T-cell (primary cell): Measurements from ENCODE around the gene TMEM150C. TPM values are rescaled to one million over a fixed set of nuclear protein-coding genes. Genes with fewer than 3 reads are reported as not detected.
"Not testable (repeated sequence)": the region's sequence is repeated elsewhere in the genome, so short reads cannot be mapped to it uniquely, and the experiment has no call there.

ENCODE experiments used
- ATAC-seq, 4 experiments: fragments of 200-7000 bp in 3 of 4; fragments of 150-1000 bp in 1 of 4; cut with Tn5 transposase; replicated peaks in 1 of 4; 1 replicate in 3 of 4; 2 replicates in 1 of 4; pipeline ENCODE4 v1.10.0; 2021; ENCODE audit warnings: moderate library complexity in 3 of 4, mild to moderate bottlenecking in 2 of 4, moderate number of reproducible peaks in 1 of 4
- CTCF ChIA-PET, 2 donors: fragments of 300-600 bp; sonication (Branson Sonifier 250); formaldehyde crosslinking; loops; one replicate each; lab custom pipeline; 2022; ENCODE audit warnings: antibody characterized with exemption in 2 of 2; lab: Charles Lee
- POLR2A ChIA-PET, 2 donors: fragments of 300-600 bp; sonication (Branson Sonifier 250); formaldehyde crosslinking; loops; one replicate each; lab custom pipeline; 2022; ENCODE audit warnings: antibody characterized with exemption in 2 of 2; lab: Charles Lee
- DNase-seq, 35 experiments: peaks; one replicate each; pipeline versions ENCODE4 v3.0.0 to v3.0.0-alpha.2; 2013 to 2023
- H3K27ac ChIP-seq: one replicate; pipeline ENCODE4 v1.5.1; 2013; ENCODE audit warnings: low read length
- H3K27me3 ChIP-seq, 2 experiments: replicated peaks in 1 of 2; 1 replicate in 1 of 2; 2 replicates in 1 of 2; pipeline versions ENCODE4 v1.6.1 to v1.7.0; 2013; ENCODE audit warnings: low read length in 1 of 2, mixed read lengths in 1 of 2; ENCODE audit not compliant: control insufficient read depth in 2 of 2, insufficient read depth in 2 of 2; ENCODE audit errors: extremely low read depth in 1 of 2
- H3K36me3 ChIP-seq, 2 donors: 1 replicate in 1 of 2; 2 replicates in 1 of 2; pipeline versions ENCODE4 v1.6.1 to v1.7.0; 2013; ENCODE audit warnings: low read length in 1 of 2; ENCODE audit not compliant: control insufficient read depth in 2 of 2, insufficient read depth in 1 of 2; ENCODE audit errors: extremely low read depth in 1 of 2
- H3K4me1 ChIP-seq, 2 experiments: 1 replicate in 1 of 2; 2 replicates in 1 of 2; pipeline versions ENCODE4 v1.6.1 to v1.7.0; 2013; ENCODE audit warnings: low read length in 2 of 2, mixed read lengths in 1 of 2; ENCODE audit not compliant: insufficient read depth in 2 of 2, control insufficient read depth in 1 of 2; ENCODE audit errors: extremely low read depth in 1 of 2
- H3K4me3 ChIP-seq, 2 donors: 1 replicate in 1 of 2; 2 replicates in 1 of 2; pipeline versions ENCODE4 v1.5.1 to v1.7.0; 2013; ENCODE audit warnings: mild to moderate bottlenecking in 2 of 2, low read length in 1 of 2, moderate library complexity in 1 of 2; ENCODE audit not compliant: control insufficient read depth in 1 of 2; ENCODE audit errors: extremely low read depth in 1 of 2
- H3K9me3 ChIP-seq: 2 replicates; pipeline ENCODE4 v1.7.0; 2013
- H3K27ac Mint-ChIP-seq, 2 donors: one replicate each; pipeline ENCODE4 v1.8.0; 2020 to 2021; ENCODE audit warnings: mild to moderate bottlenecking in 2 of 2, mixed read lengths in 2 of 2
- H3K27me3 Mint-ChIP-seq, 2 donors: one replicate each; pipeline ENCODE4 v1.8.0; 2021 to 2022; ENCODE audit warnings: mixed read lengths in 2 of 2
- H3K36me3 Mint-ChIP-seq: one replicate; pipeline ENCODE4 v1.8.0; 2021; ENCODE audit warnings: mixed read lengths
- H3K4me1 Mint-ChIP-seq, 3 donors: one replicate each; pipeline ENCODE4 v1.8.0; 2020 to 2022; ENCODE audit warnings: mixed read lengths in 3 of 3, mild to moderate bottlenecking in 1 of 3
- H3K4me3 Mint-ChIP-seq, 3 donors: one replicate each; pipeline ENCODE4 v1.8.0; 2020 to 2022; ENCODE audit warnings: mild to moderate bottlenecking in 3 of 3, mixed read lengths in 3 of 3, moderate library complexity in 3 of 3
- H3K9me3 Mint-ChIP-seq, 3 donors: one replicate each; pipeline ENCODE4 v1.8.0; 2020 to 2022; ENCODE audit warnings: mixed read lengths in 3 of 3
- WGBS: methylation state at CpG from one replicate; pipeline ENCODE4 v1.1.5; 2013; ENCODE audit warnings: missing lambda C conversion rate; ENCODE audit not compliant: insufficient coverage; 5-methylcytosine and 5-hydroxymethylcytosine counted together
- total RNA-seq, 35 experiments: library from RNA in 6 of 35; stranded (reverse) in 6 of 35; fragments of 120-200 nt in 1 of 35; gene quantifications; one replicate each; pipeline versions ENCODE4 v1.2.1 to v1.2.4 and lab custom pipeline; 2013 to 2026

Gene TMEM150C
- total RNA-seq, 5 donors from 2014 or later (not counting 1 experiment from before 2014, with no cell fraction given) = 0.13 to 0.35 TPM; not detected in 3

- Mint-ChIP-seq H3K4me1 (peaks cover 11 to 16% (median 15%) of the 10 kb centered on the region in 3 donors), H3K27me3 (peaks cover 63 to 73% of the 10 kb centered on the region in 2 donors), H3K9me3 (no peaks in the 10 kb centered on the region), H3K36me3 (no peaks in the 10 kb centered on the region), H3K4me3 (peak overlapping the region; percentile 50 to 83 (median 54)), H3K27ac (no peak overlapping the region)
- Histone ChIP-seq H3K4me1 (no peaks in the 10 kb centered on the region), H3K4me3 (no peak overlapping the region), H3K9me3 (no peaks in the 10 kb centered on the region), H3K36me3 (no peaks in the 10 kb centered on the region), H3K27me3 (peaks cover 2 to 32% of the 10 kb centered on the region in 2 experiments), H3K27ac (no peak overlapping the region)
- no peak for DNase-seq
- ATAC-seq = peak in 2 of 4 experiments; percentile 30 to 34
- POLR2A ChIA-PET = no interaction called here
- CTCF ChIA-PET = no interaction called here
- WGBS = 8% methylated on average over 53 of the region's 61 CpGs
Observed at GRCh38 chr4:82560853-82561785, 669 bp downstream of the TMEM150C start.

DNA sequence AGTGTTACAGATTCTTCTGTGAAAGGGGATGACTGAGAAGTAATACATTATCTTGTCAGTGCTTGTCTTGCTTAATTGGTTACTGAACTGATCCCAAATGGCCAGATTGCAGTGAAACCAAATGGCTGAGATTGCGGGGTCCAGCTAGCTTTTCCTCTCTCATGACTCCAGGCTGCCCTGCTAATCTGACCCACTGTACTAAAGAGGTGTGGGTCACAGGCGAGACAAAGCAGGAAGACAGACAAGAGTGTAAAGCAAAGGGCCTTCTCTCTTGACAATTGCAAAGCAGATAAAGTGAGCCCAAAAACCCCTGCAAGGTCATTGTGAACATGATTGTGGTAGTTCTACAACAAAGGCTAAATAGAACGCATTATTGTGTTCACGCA, 2.1 kb downstream of the TMEM150C start:
- Histone ChIP-seq H3K36me3 (no peaks in the 10 kb centered on the region), H3K4me1 (no peaks in the 10 kb centered on the region), H3K27me3 (peaks cover 2 to 32% of the 10 kb centered on the region in 2 experiments), H3K27ac (no peak overlapping the region), H3K4me3 (no peak overlapping the region), H3K9me3 (no peaks in the 10 kb centered on the region)
- POLR2A ChIA-PET = no interaction called here
- WGBS = no CpG with 5 or more reads among the region's 4 CpGs
- ATAC-seq = no peak
- CTCF ChIA-PET = no interaction called here
- no peaks in the 10 kb centered on the region for H3K36me3 Mint-ChIP-seq
- H3K9me3 Mint-ChIP-seq = no peaks in the 10 kb centered on the region
- H3K4me1 Mint-ChIP-seq = peaks cover 11 to 16% (median 15%) of the 10 kb centered on the region in 3 donors
- H3K27me3 Mint-ChIP-seq = peaks cover 58 to 71% of the 10 kb centered on the region in 2 donors
- DNase-seq = no peak
- H3K27ac Mint-ChIP-seq = no peak overlapping the region
- no peak overlapping the region for H3K4me3 Mint-ChIP-seq

GRCh38 chr4:82559090-82559734, 2.6 kb downstream of the TMEM150C start:
- DNase-seq, H3K36me3 ChIP-seq, CTCF ChIA-PET, H3K4me3 Mint-ChIP-seq, H3K9me3 ChIP-seq, H3K4me3 ChIP-seq, H3K27ac ChIP-seq, H3K9me3 Mint-ChIP-seq, H3K27ac Mint-ChIP-seq, ATAC-seq, POLR2A ChIA-PET, H3K4me1 ChIP-seq, H3K36me3 Mint-ChIP-seq: not testable (repeated sequence)
- H3K27me3 ChIP-seq = peaks cover 2 to 32% of the 10 kb centered on the region in 2 experiments
- peaks cover 11 to 16% (median 15%) of the 10 kb centered on the region in 3 donors for H3K4me1 Mint-ChIP-seq
- 90% methylated on average over 7 of the region's 13 CpGs for WGBS
- H3K27me3 Mint-ChIP-seq = peaks cover 57 to 69% of the 10 kb centered on the region in 2 donors

GRCh38 chr4:82555276-82555675, 6.5 kb downstream of the TMEM150C start:
- ChIA-PET POLR2A (no interaction called here), CTCF (no interaction called here)
- WGBS = no CpG with 5 or more reads among the region's 3 CpGs
- Histone ChIP-seq H3K27ac (no peak overlapping the region), H3K4me3 (no peak overlapping the region), H3K36me3 (no peaks in the 10 kb centered on the region), H3K27me3 (peaks cover 2 to 11% of the 10 kb centered on the region in 2 experiments), H3K4me1 (no peaks in the 10 kb centered on the region), H3K9me3 (no peaks in the 10 kb centered on the region)
- no peak overlapping the region for H3K4me3 Mint-ChIP-seq
- H3K36me3 Mint-ChIP-seq = no peaks in the 10 kb centered on the region
- H3K4me1 Mint-ChIP-seq = no peaks in the 10 kb centered on the region
- ATAC-seq = no peak
- H3K27me3 Mint-ChIP-seq = peaks cover 37 to 43% of the 10 kb centered on the region in 2 donors
- DNase-seq = no peak
- peaks cover 0 to 2% (median 0%) of the 10 kb centered on the region in 3 donors for H3K9me3 Mint-ChIP-seq
- no peak overlapping the region for H3K27ac Mint-ChIP-seq

DNA sequence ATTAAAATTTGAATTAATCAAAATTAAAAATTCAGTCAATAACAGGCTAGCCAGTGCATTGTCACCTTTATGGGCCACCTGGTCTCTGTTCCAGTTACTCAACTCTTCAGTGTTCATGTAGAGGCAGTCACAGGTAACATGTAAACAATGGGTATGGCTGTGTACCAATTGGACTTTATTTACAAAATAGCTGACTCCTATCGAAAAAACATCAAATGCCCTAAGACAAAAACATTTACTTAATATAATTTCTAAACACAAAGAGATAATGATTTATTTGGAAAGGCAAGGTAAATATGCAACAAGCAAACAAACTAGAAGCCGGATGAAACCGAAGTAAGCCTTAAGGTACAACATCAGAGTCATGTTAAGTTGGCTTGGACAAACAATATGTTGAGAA, 8.8 kb downstream of the TMEM150C start:
- H3K27ac ChIP-seq = no peak overlapping the region
- no peak overlapping the region for H3K27ac Mint-ChIP-seq
- DNase-seq = no peak
- no peaks in the 10 kb centered on the region for H3K4me1 Mint-ChIP-seq
- no peak overlapping the region for H3K4me3 ChIP-seq
- H3K4me3 Mint-ChIP-seq = no peak overlapping the region
- WGBS = no CpG with 5 or more reads among the region's 3 CpGs
- peaks cover 0 to 2% (median 0%) of the 10 kb centered on the region in 3 donors for H3K9me3 Mint-ChIP-seq
- ATAC-seq = no peak
- H3K36me3 Mint-ChIP-seq = no peaks in the 10 kb centered on the region
- peaks cover 20 to 28% of the 10 kb centered on the region in 2 donors for H3K27me3 Mint-ChIP-seq
- CTCF ChIA-PET = no interaction called here
- no peaks in the 10 kb centered on the region for H3K4me1 ChIP-seq
- POLR2A ChIA-PET = no interaction called here
- no peaks in the 10 kb centered on the region for H3K9me3 ChIP-seq
- H3K27me3 ChIP-seq = peaks cover 0 to 7% of the 10 kb centered on the region in 2 experiments
- no peaks in the 10 kb centered on the region for H3K36me3 ChIP-seq

DNA sequence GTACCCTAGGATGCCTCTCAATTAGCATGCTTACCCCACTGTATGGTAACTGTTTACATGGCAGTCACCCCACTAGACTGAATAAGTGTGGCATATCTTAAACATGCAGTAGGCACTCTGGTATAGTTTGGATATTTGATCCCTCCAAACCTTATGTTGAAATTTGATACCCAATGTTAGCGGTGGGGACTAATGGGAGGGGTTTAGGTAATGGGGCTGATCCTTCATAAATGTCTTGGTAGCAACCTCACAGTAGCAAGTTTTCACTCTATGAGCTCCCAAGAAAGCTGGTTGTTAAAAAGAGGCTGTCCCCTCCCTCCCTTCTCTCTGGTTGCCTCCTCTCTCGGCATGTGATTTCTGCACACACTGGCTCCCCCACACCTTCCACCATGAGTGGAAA, 10.1 kb downstream of the TMEM150C start:
- Mint-ChIP-seq H3K4me1 (no peaks in the 10 kb centered on the region), H3K36me3 (no peaks in the 10 kb centered on the region), H3K27ac (no peak overlapping the region), H3K4me3 (no peak overlapping the region), H3K9me3 (peaks cover 0 to 2% (median 0%) of the 10 kb centered on the region in 3 donors), H3K27me3 (peaks cover 13 to 20% of the 10 kb centered on the region in 2 donors)
- WGBS = 67% methylated on average over 1 of the region's 2 CpGs
- H3K4me1 ChIP-seq = no peaks in the 10 kb centered on the region
- POLR2A ChIA-PET = no interaction called here
- DNase-seq = no peak
- H3K27ac ChIP-seq = no peak overlapping the region
- CTCF ChIA-PET = no interaction called here
- H3K27me3 ChIP-seq = peaks cover 0 to 2% of the 10 kb centered on the region in 2 experiments
- ATAC-seq = no peak
- H3K9me3 ChIP-seq = no peaks in the 10 kb centered on the region
- no peak overlapping the region for H3K4me3 ChIP-seq
- no peaks in the 10 kb centered on the region for H3K36me3 ChIP-seq
